Endothelial cell of umbilical vein (primary cell): ENCODE data around the gene CISD2. TPM values are rescaled to one million over a fixed set of nuclear protein-coding genes. Genes with fewer than 3 reads are reported as not detected.
"Not testable (repeated sequence)": the region's sequence is repeated elsewhere in the genome, so short reads cannot be mapped to it uniquely, and the experiment has no call there.

Source experiments
- BruUV-seq: library from RNA; stranded (reverse); fragments of 400-500 nt; replicated peaks from 2 replicates; lab custom pipeline; 2021; lab: Mats Ljungman, UMichigan
- CTCF ChIA-PET: fragments of 300-600, 350-600 bp; sonication (Branson Sonifier 250); formaldehyde crosslinking; loops from one replicate; lab custom pipeline; 2021; ENCODE audit warnings: antibody characterized with exemption, inconsistent platforms; lab: Charles Lee
- POLR2A ChIA-PET: fragments of 300-600, 350-600 bp; sonication (Branson Sonifier 250); formaldehyde crosslinking; loops from one replicate; lab custom pipeline; 2021; ENCODE audit warnings: antibody characterized with exemption, inconsistent platforms; lab: Charles Lee
- DNase-seq: peaks from one replicate; pipeline ENCODE4 v3.0.0-alpha.2; 2011; ENCODE audit warnings: low read depth, low spot score
- FAIRE-seq: peaks from 2 replicates; lab custom pipeline; 2011; peaks lifted over from hg19 to GRCh38; lab: Jason Lieb, UNC
- H2AFZ ChIP-seq: 2 replicates; pipeline ENCODE4 v1.6.0; 2012; ENCODE audit warnings: low read depth, low read length, control low read depth, inconsistent platforms
- H3K27ac ChIP-seq: 2 replicates; pipeline ENCODE4 v1.5.1; 2011; ENCODE audit warnings: low read depth, mild to moderate bottlenecking, control low read depth, low read length, moderate library complexity; ENCODE audit not compliant: insufficient read depth
- H3K27me3 ChIP-seq, 2 experiments: 2 replicates each; pipeline versions ENCODE4 v1.6.0 to v1.6.1; 2011; ENCODE audit warnings: low read length in 2 of 2, mixed read lengths in 1 of 2; ENCODE audit not compliant: control insufficient read depth in 2 of 2, insufficient read depth in 2 of 2
- H3K36me3 ChIP-seq, 2 experiments: 2 replicates in 1 of 2; 3 replicates in 1 of 2; pipeline ENCODE4 v1.5.1; 2011; ENCODE audit warnings: low read length in 2 of 2, mild to moderate bottlenecking in 1 of 2, moderate library complexity in 1 of 2; ENCODE audit not compliant: control insufficient read depth in 2 of 2, insufficient read depth in 2 of 2; ENCODE audit errors: extremely low read depth in 1 of 2
- H3K4me1 ChIP-seq: 3 replicates; pipeline ENCODE4 v1.5.1; 2011; ENCODE audit warnings: mild to moderate bottlenecking, low read length; ENCODE audit not compliant: control insufficient read depth, insufficient read depth; ENCODE audit errors: extremely low read depth
- H3K4me2 ChIP-seq: 2 replicates; pipeline ENCODE4 v1.6.1; 2011; ENCODE audit warnings: low read length, control low read depth, mixed read lengths; ENCODE audit not compliant: insufficient read depth
- H3K4me3 ChIP-seq, 3 experiments: fragments of 200-600 bp in 1 of 3; sonication (generic), shearing (Covaris generic) in 1 of 3; replicated peaks in 1 of 3; 2 replicates each; pipeline ENCODE4 v1.5.1; 2011 to 2016; ENCODE audit warnings: control low read depth in 3 of 3, low read length in 3 of 3, mild to moderate bottlenecking in 2 of 3, inconsistent platforms in 1 of 3, low read depth in 1 of 3, moderate library complexity in 1 of 3; ENCODE audit not compliant: insufficient read depth in 1 of 3
- H3K79me2 ChIP-seq: 2 replicates; pipeline ENCODE4 v1.6.0; 2012; ENCODE audit warnings: low read length, inconsistent platforms; ENCODE audit not compliant: control insufficient read depth, insufficient read depth
- H3K9ac ChIP-seq: replicated peaks from 2 replicates; pipeline ENCODE3; 2011; ENCODE audit warnings: low read length, control low read depth; ENCODE audit not compliant: insufficient read depth; ENCODE audit errors: extremely low read depth
- H3K9me1 ChIP-seq: replicated peaks from 3 replicates; pipeline ENCODE4 v1.6.0; 2011; ENCODE audit warnings: mild to moderate bottlenecking, low read length; ENCODE audit not compliant: control insufficient read depth, insufficient read depth; ENCODE audit errors: extremely low read depth
- H3K9me3 ChIP-seq: replicated peaks from 2 replicates; pipeline ENCODE4 v1.5.1; 2012; ENCODE audit warnings: low read length, inconsistent platforms; ENCODE audit not compliant: control insufficient read depth, insufficient read depth
- H4K20me1 ChIP-seq: replicated peaks from 2 replicates; pipeline ENCODE3; 2011; ENCODE audit warnings: mild to moderate bottlenecking, low read length; ENCODE audit not compliant: control insufficient read depth, insufficient read depth; ENCODE audit errors: extremely low read depth
- EZH2 ChIP-seq: IDR thresholded peaks from 2 replicates; pipeline ENCODE4 v1.6.1; 2012; ENCODE audit warnings: borderline replicate concordance, low read depth, mild to moderate bottlenecking, moderate library complexity, low read length, inconsistent platforms; ENCODE audit not compliant: severe bottlenecking
- JUN ChIP-seq: IDR thresholded peaks from 2 replicates; pipeline ENCODE4 v1.6.1; 2011; ENCODE audit warnings: borderline replicate concordance, low read depth; ENCODE audit not compliant: insufficient read length, insufficient read depth
- POLR2AphosphoS5 ChIP-seq: IDR thresholded peaks from 2 replicates; pipeline ENCODE4 v1.6.1; 2012; ENCODE audit warnings: low read depth, mild to moderate bottlenecking, control low read depth, low read length, moderate library complexity; ENCODE audit not compliant: insufficient read depth
- dilution Hi-C: fragments of 300-500 bp; cut with MboI; formaldehyde crosslinking; loops from one replicate; pipeline ENCODE4 v1.15.0; 2019; ENCODE audit warnings: low sequenced_read_pairs; ENCODE audit not compliant: extremely low pct_ligation_motif_present
- intact Hi-C: fragments of 100-400 bp; cut with micrococcal nuclease; formaldehyde crosslinking; loops from one replicate; pipeline ENCODE4 v1.10.0; 2022
- polyA plus RNA-seq, 4 experiments: library from polyadenylated mRNA; depleted of rRNA in 3 of 4; stranded (reverse) in 3 of 4; unstranded in 1 of 4; fragments of >200 nt; gene quantifications; 2 replicates each; pipeline versions ENCODE4 v1.2.1 to v1.2.3, GENCODE V29; 2011 to 2012; ENCODE audit warnings: missing spikeins in 1 of 4
- total RNA-seq: library from RNA; stranded (reverse); gene quantifications from 2 replicates; pipeline ENCODE4 v1.2.3, GENCODE V29; 2021

The CISD2 gene
- total and polyA plus RNA-seq, 2 donors (not counting 3 experiments of a cell fraction or from before 2014, with no cell fraction given): 14.6 to 28.4 TPM

DNA sequence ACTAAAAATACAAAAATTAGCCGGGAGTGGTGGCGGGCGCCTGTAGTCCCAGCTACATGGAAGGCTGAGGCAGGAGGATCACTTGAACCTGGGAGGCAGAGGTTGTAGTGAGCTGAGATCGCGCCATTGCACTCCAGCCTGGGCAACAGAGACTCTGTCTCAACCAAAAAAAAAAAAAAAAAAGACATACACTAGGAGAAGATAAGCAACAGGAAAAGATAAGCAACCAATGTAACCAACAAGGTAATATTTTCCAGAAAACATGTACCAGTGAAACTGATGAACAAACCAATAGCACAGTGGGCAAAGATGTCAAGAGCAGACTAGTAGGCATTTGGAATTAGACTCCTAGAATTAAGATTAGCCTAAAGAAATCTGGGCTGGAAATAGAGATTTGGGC is 3.5 kb upstream of the CISD2 start:
- DNase-seq, BruUV-seq, H3K9ac ChIP-seq, H3K4me3 ChIP-seq, H4K20me1 ChIP-seq, FAIRE-seq, H3K27me3 ChIP-seq, H2AFZ ChIP-seq, H3K27ac ChIP-seq, H3K9me3 ChIP-seq, CTCF ChIA-PET, H3K36me3 ChIP-seq, H3K79me2 ChIP-seq, dilution Hi-C loops, H3K9me1 ChIP-seq, H3K4me2 ChIP-seq: not testable (repeated sequence)
- intact Hi-C loops: loop anchor here (5.0 kb wide), 3 partner anchors 103 to 728 kb away; partner anchors contain the start of gene MANBA
- POLR2A ChIA-PET: interaction anchor here (0.7 kb wide), 1 partner anchor 1468 kb away, joined by 6 read pairs; no protein-coding TSS in a partner anchor
- H3K4me1 ChIP-seq: peaks cover 19% of the 10 kb centered on the region

DNA sequence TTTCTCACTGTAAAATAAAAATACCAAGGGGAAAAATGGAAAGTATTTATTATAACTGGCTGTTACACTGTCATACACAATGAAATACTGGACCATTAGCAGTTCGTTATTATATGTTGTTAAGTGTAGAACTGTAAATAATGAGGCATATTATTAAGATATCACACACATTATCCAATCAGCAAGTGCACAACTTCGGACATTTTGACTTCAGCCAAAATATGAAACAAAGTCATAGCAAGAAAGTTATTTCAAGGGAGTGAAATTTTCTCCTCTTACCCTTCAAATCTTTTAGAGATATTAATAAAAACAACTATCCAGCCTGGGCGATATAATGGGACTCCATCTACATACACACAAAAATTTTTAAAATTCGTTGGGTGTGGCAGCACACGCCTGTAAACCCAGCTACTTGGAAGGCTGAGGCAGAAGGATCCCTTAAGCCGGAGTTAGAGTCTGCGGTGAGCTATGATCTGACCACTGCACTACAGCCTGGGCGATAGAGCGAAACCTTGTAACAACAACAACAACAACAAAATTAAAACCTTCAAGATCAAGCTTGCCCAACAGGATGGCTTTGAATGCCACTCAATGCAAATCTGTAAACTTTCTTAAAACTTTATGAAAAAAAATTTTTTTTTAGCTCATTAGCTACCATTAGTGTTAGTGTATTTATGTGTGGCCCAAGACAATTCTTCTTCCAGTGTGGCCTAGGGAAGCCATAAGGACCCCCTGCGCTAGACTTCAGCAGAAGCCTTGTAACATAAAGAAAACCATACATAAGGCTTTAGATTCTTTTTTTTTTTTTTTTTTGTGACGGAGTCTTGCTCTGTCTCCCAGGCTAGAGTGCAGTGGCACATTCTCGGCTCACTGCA is 1.3 kb upstream of the CISD2 start:
- no peak for FAIRE-seq
- dilution Hi-C loops: no loop called here
- Histone ChIP-seq H3K4me1 (peaks cover 25% of the 10 kb centered on the region), H3K36me3 (no peaks in the 10 kb centered on the region), H3K9ac (no peak overlapping the region), H4K20me1 (no peaks in the 10 kb centered on the region), H3K4me3 (peak overlapping the region in 1 of 3 experiments; percentile 78), H3K27me3 (no peaks in the 10 kb centered on the region), H3K27ac (no peak overlapping the region), H3K9me3 (no peaks in the 10 kb centered on the region), H3K79me2 (peaks cover 15% of the 10 kb centered on the region), H3K9me1 (no peaks in the 10 kb centered on the region), H2AFZ (peak overlapping the region; percentile 93), H3K4me2 (peak overlapping the region; percentile 66)
- no peak for DNase-seq
- intact Hi-C loops: loop anchor here (2.0 to 5.0 kb wide), 8 partner anchors 105 to 730 kb away; partner anchors contain the start of genes BDH2, MANBA, NFKB1 and SLC9B1
- ChIA-PET POLR2A (interaction anchor here (2.5 kb wide), 1 partner anchor 40 kb away, joined by 35 read pairs; the partner anchor contains the start of gene UBE2D3), CTCF (interaction anchor here (1.0 to 1.8 kb wide), 2 partner anchors 39 to 247 kb away, joined by 3 to 8 read pairs; no protein-coding TSS in a partner anchor)
- TF ChIP-seq EZH2 (no peak), JUN (no peak), POLR2AphosphoS5 (no peak)
- no TSS peak for BruUV-seq
